Neural progenitor cell (in vitro differentiated cells): Measurements from ENCODE around the gene CHAD.

Experiments used
- CTCF ChIP-seq: fragments of 200-600 bp; sonication (generic); IDR thresholded peaks from 2 replicates; pipeline ENCODE4 v1.5.1; 2017; ENCODE audit warnings: antibody characterized with exemption, mild to moderate bottlenecking
- EZH2 ChIP-seq: fragments of 200-600 bp; sonication (generic); IDR thresholded peaks from 2 replicates; pipeline ENCODE4 v1.6.1; 2017; ENCODE audit warnings: antibody characterized with exemption, mild to moderate bottlenecking, moderate library complexity
- EZH2phosphoT487 ChIP-seq: fragments of 200-600 bp; sonication (generic); IDR thresholded peaks from 2 replicates; pipeline ENCODE4 v1.6.1; 2017; ENCODE audit warnings: antibody characterized with exemption

- TF ChIP-seq CTCF: no peak
- TF ChIP-seq EZH2phosphoT487: no peak
- no peak for TF ChIP-seq EZH2
Observed at GRCh38 chr17:50477976-50478375, 9.3 kb upstream of the CHAD start.
